ENCODE results near the gene SLC22A15.

SLC22A15 gene

DNA sequence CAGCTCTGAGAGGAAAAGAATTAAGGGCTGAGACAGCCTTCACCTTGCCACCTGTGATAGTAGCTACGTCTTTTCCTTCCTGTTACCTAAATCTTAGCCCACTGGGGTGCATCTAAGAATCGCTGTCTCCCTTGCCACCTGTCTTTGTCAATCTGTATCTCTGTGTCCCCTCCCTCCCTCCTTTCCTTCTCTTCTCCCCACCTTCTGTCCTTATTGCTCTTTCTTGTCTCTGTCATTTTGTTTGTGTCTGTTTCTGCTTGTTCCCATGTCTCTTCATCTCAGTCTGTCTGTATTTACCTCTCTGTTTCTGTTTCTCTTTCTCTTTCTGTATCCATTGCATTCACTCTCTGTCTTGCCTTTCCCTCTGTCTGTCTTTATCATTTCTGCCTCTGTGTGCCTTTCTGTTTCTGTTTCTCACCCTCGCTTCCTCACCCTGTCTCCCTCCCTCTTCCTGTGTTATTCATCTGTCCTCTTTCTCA, 30.2 kb downstream of the SLC22A15 start:
- Histone ChIP-seq H3K27ac (ENCODE audit: extremely low read depth, low read depth, low read length) (no peak overlapping the region), H3K36me3 (ENCODE audit: control insufficient read depth in 2 of 2, insufficient read depth in 1 of 2, low read length in 2 of 2) (peaks cover 0 to 15% of the 10 kb centered on the region in 2 experiments; a peak in 1 of 3 replicates), H3K9me3 (ENCODE audit: control insufficient read depth, insufficient read depth, low read depth, low read length) (no peaks in the 10 kb centered on the region), H3K4me3 (ENCODE audit: low read depth, low read length) (no peak overlapping the region), H3K4me1 (ENCODE audit: control insufficient read depth, insufficient read depth, low read length) (no peaks in the 10 kb centered on the region)
- CTCF ChIA-PET, result interaction anchor here (1.1 kb wide), 1 partner anchor 15 kb away, joined by 3 read pairs; no protein-coding TSS in a partner anchor
- TF ChIP-seq PRDM1 (tag by site-specific recombination; IDR thresholded peaks at IDR 0.05) (peak; percentile 48; the same call in 1 of the 2 replicates), REPIN1 (tag by site-specific recombination; IDR thresholded peaks at IDR 0.05; ENCODE audit: low read depth) (no peak), ZBTB17 (tag by site-specific recombination; IDR thresholded peaks at IDR 0.05) (no peak), YY2 (tag by site-specific recombination; IDR thresholded peaks at IDR 0.05) (no peak), ZNF2 (tag by site-specific recombination; IDR thresholded peaks at IDR 0.05) (no peak)
- TF ChIP-seq, protein P1, sequence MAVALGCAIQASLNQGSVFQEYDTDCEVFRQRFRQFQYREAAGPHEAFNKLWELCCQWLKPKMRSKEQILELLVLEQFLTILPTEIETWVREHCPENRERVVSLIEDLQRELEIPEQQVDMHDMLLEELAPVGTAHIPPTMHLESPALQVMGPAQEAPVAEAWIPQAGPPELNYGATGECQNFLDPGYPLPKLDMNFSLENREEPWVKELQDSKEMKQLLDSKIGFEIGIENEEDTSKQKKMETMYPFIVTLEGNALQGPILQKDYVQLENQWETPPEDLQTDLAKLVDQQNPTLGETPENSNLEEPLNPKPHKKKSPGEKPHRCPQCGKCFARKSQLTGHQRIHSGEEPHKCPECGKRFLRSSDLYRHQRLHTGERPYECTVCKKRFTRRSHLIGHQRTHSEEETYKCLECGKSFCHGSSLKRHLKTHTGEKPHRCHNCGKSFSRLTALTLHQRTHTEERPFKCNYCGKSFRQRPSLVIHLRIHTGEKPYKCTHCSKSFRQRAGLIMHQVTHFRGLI (tag by site-specific recombination; IDR thresholded peaks at IDR 0.05), result no peak
- POLR2A ChIA-PET, result no interaction called here

DNA sequence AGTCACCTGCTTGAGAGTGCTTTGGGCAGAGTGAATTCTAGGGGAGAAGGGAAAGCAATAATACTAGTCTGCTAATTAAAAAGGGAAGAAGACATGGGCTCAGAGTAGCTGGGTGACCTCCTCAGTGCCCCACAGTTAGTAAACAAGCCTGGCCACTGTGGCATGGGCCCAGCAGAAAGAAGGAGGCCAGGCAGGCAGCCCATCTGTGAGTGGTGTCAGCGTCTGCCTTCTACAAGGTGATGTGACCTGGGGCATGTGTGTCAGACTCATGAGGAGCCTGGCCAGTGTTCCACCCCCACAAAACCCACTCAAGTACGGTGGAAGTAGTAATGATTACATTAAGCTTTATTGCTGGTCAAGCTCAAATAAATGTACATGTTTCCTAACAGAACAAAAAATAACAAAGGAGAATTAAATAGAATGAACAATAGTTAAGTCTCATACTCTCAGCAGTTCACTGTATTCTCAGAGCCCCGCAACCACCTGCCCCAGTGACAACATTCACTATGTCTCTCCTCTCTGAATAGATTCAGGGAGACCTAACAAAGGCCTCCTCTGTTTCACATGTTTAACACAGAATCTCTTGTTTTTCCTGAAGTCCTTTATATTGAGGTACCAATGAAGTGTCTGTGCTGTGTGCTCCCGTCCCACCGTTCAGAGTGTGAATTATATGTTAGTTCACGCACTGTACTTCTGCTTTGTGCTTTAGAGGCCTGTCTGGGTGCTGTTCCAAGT, 32.5 kb downstream of the SLC22A15 start:
- no peak for TF ChIP-seq ZNF768 (tag by site-specific recombination; IDR thresholded peaks at IDR 0.05)
- no peak for TF ChIP-seq SP2 (tag by site-specific recombination; IDR thresholded peaks at IDR 0.05)
- no peak for TF ChIP-seq ZSCAN30 (tag by site-specific recombination; IDR thresholded peaks at IDR 0.05)
- no peak for TF ChIP-seq KLF9 (tag by site-specific recombination; IDR thresholded peaks at IDR 0.05; ENCODE audit: low read depth)
- TF ChIP-seq, protein P1 (tag by site-specific recombination; IDR thresholded peaks at IDR 0.05), result no peak
- TF ChIP-seq ZNF223 (tag by site-specific recombination; IDR thresholded peaks at IDR 0.05), result no peak
- no peak for TF ChIP-seq ZNF76 (tag by site-specific recombination; IDR thresholded peaks at IDR 0.05; ENCODE audit: borderline replicate concordance, low read depth)
- no peaks in the 10 kb centered on the region for H3K9me3 ChIP-seq (ENCODE audit: control insufficient read depth, insufficient read depth, low read depth, low read length)
- H3K4me1 ChIP-seq (ENCODE audit: control insufficient read depth, insufficient read depth, low read length), result no peaks in the 10 kb centered on the region
- ChIA-PET POLR2A (no interaction called here), CTCF (interaction anchor here (0.6 to 1.3 kb wide), 2 partner anchors 12 to 490 kb away, joined by 4 read pairs; no protein-coding TSS in a partner anchor)
- H3K36me3 ChIP-seq (ENCODE audit: control insufficient read depth in 2 of 2, insufficient read depth in 1 of 2, low read length in 2 of 2), result peaks cover 0 to 6% of the 10 kb centered on the region in 2 experiments; a peak in 1 of 3 replicates
- no peak overlapping the region for H3K27ac ChIP-seq (ENCODE audit: extremely low read depth, low read depth, low read length)
- no peak overlapping the region for H3K4me3 ChIP-seq (ENCODE audit: low read depth, low read length)

DNA sequence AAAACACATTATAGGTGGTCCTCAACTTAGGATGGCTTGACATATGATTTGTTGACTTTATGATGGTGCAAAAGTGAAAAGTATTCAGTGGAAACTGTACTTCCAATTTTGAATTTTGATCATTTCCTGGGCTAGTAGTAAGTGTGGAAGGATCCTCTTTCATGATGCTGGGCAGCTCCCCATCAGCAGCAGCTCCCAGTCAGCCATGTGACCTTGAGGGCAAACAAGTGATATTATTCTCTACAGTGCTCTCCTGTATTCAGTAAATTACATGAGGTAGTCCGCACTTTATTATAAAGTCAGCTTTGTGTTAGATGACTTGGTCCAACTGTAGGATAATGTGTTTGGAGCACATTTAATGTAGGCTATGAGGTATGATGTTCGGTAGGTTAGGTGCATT, 36.4 kb downstream of the SLC22A15 start:
- no peaks in the 10 kb centered on the region for H3K4me1 ChIP-seq (ENCODE audit: control insufficient read depth, insufficient read depth, low read length)
- ChIA-PET POLR2A (no interaction called here), CTCF (no interaction called here)
- no peaks in the 10 kb centered on the region for H3K9me3 ChIP-seq (ENCODE audit: control insufficient read depth, insufficient read depth, low read depth, low read length)
- H3K36me3 ChIP-seq (ENCODE audit: control insufficient read depth in 2 of 2, insufficient read depth in 1 of 2, low read length in 2 of 2), result peaks cover 0 to 3% of the 10 kb centered on the region in 2 experiments; a peak in 1 of 3 replicates
- TF ChIP-seq ZNF701 (tag by site-specific recombination; IDR thresholded peaks at IDR 0.05) (no peak), ZIC2 (tag by site-specific recombination; IDR thresholded peaks at IDR 0.05) (no peak), ZSCAN30 (tag by site-specific recombination; IDR thresholded peaks at IDR 0.05) (no peak)
- H3K27ac ChIP-seq (ENCODE audit: extremely low read depth, low read depth, low read length), result no peak overlapping the region
- no peak overlapping the region for H3K4me3 ChIP-seq (ENCODE audit: low read depth, low read length)

DNA sequence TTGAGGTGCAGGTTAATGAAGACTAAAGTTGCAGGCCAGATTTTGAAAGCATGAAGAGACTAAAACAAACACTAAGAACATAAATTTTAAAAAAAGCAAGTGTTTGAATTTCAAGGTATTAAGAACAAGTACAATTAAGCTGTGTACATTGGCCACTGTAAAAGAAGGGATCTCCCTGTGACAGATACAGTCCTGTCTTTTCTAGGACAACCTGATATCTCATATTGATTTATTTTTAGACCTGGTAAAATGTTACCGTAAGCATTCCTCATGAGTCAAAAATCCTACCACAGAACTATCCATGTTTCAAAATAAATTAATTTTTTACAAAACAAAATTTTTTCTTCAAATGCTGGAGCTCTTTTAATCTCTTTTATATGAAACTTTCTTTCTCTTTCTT, 39.4 kb downstream of the SLC22A15 start:
- no peaks in the 10 kb centered on the region for H3K9me3 ChIP-seq (ENCODE audit: control insufficient read depth, insufficient read depth, low read depth, low read length)
- H3K4me3 ChIP-seq (ENCODE audit: low read depth, low read length), result no peak overlapping the region
- H3K36me3 ChIP-seq (ENCODE audit: control insufficient read depth in 2 of 2, insufficient read depth in 1 of 2, low read length in 2 of 2), result peaks cover 0 to 3% of the 10 kb centered on the region in 2 experiments; a peak in 2 of 3 replicates
- H3K4me1 ChIP-seq (ENCODE audit: control insufficient read depth, insufficient read depth, low read length), result no peaks in the 10 kb centered on the region
- H3K27ac ChIP-seq (ENCODE audit: extremely low read depth, low read depth, low read length), result no peak overlapping the region
- ChIA-PET CTCF (interaction anchor here (0.7 to 1.0 kb wide), 3 partner anchors 10 to 35 kb away, joined by 3 to 4 read pairs (median 3); no protein-coding TSS in a partner anchor), POLR2A (no interaction called here)
- TF ChIP-seq ZNF701 (tag by site-specific recombination; IDR thresholded peaks at IDR 0.05), result no peak
- TF ChIP-seq ZNF184 (tag by site-specific recombination; IDR thresholded peaks at IDR 0.05), result no peak
- TF ChIP-seq ZBTB7A (tag by site-specific recombination; IDR thresholded peaks at IDR 0.05; ENCODE audit: low read depth), result no peak
- TF ChIP-seq ZNF16 (tag by site-specific recombination; IDR thresholded peaks at IDR 0.05; ENCODE audit: low read depth), result no peak
- TF ChIP-seq TRIM28 (IDR thresholded peaks at IDR 0.05; ENCODE audit: borderline replicate concordance, low read length), result no peak
- no peak for TF ChIP-seq ZNF350 (tag by site-specific recombination; IDR thresholded peaks at IDR 0.05)
- TF ChIP-seq ZSCAN23 (tag by site-specific recombination; IDR thresholded peaks at IDR 0.05), result no peak
- TF ChIP-seq ZNF169 (tag by site-specific recombination; IDR thresholded peaks at IDR 0.05), result no peak
- no peak for TF ChIP-seq ZNF76 (tag by site-specific recombination; IDR thresholded peaks at IDR 0.05; ENCODE audit: borderline replicate concordance, low read depth)
- no peak for TF ChIP-seq ZNF404 (tag by site-specific recombination; IDR thresholded peaks at IDR 0.05)
- no peak for TF ChIP-seq KLF16 (tag by site-specific recombination; IDR thresholded peaks at IDR 0.05)
- no peak for TF ChIP-seq KLF1 (tag by site-specific recombination; IDR thresholded peaks at IDR 0.05)
- TF ChIP-seq GLI4 (tag by site-specific recombination; IDR thresholded peaks at IDR 0.05), result no peak
- TF ChIP-seq ZNF132 (tag by site-specific recombination; IDR thresholded peaks at IDR 0.05; ENCODE audit: borderline replicate concordance), result no peak
